Left lung (tissue), 8 donors: ENCODE results near the gene FEM1C. TPM values are rescaled to one million over a fixed set of nuclear protein-coding genes. Genes with fewer than 3 reads are reported as not detected.

Source experiments
- polyA plus RNA-seq, 6 donors: library from polyadenylated mRNA; unstranded; fragments of 120-200 nt; gene quantifications; one replicate each; pipeline ENCODE4 v1.2.1, GENCODE V29; 2013; ENCODE audit not compliant: insufficient read length in 6 of 6
- total RNA-seq, 2 donors: library from RNA; stranded (reverse); fragmentation: NEBNext Ultra II Directional; extraction: Animal tissue kit (Norgen Biotek cat#: 25700); gene quantifications; one replicate each; pipeline ENCODE4 v1.2.1, GENCODE V29; 2021
- donor health status: DM: no; HTN: yes; CAD: no.
- donor health status: DM: no; HTN: no; CAD: no.

Gene FEM1C
- total and polyA plus RNA-seq, 8 donors = 21.1 to 28.7 (median 23.3) TPM

Other genes starting within 250 kb of the FEM1C start
- gene CCDC112, start 248.1 kb downstream of the FEM1C start, total RNA-seq = 1 to 10 TPM; 6.0 to 6.6 TPM
- 10 to 100 TPM; 14.4 to 22.0 (median 16.7) TPM for gene CCDC112, start 248.1 kb downstream of the FEM1C start, polyA plus RNA-seq
- gene TICAM2, start 57.7 kb upstream of the FEM1C start, total RNA-seq = 1 to 10 TPM; 5.4 to 8.6 TPM
- gene TICAM2, start 57.7 kb upstream of the FEM1C start, polyA plus RNA-seq = 1 to 10 TPM; 3.2 to 8.2 (median 6.4) TPM
- 100 to 1,000 TPM; 101 to 115 TPM for gene TMED7, start 81.3 kb upstream of the FEM1C start, total RNA-seq
- 10 to 100 TPM; 73.9 to 85.8 (median 77.3) TPM for gene TMED7, start 81.3 kb upstream of the FEM1C start, polyA plus RNA-seq